ENCODE data around the gene SEMA6A. TPM values are rescaled to one million over a fixed set of nuclear protein-coding genes. Genes with fewer than 3 reads are reported as not detected.

Gene SEMA6A
- total and polyA plus RNA-seq, 10 of the 15 experiments (the other 5 are each of a cell fraction or from before 2014, with no cell fraction given), result 0.16 to 10.2 (median 1.1) TPM

- peak; percentile 51 for TF ChIP-seq SKIL (IDR thresholded peaks at IDR 0.05; ENCODE audit: low read depth, poor library complexity, severe bottlenecking)
- no peak for TF ChIP-seq SPI1 (IDR thresholded peaks at IDR 0.05; ENCODE audit: borderline replicate concordance, insufficient read depth, low read depth, low read length)
- peak; percentile 55; the same call in 1 of the 2 replicates for TF ChIP-seq ZNF24 (IDR thresholded peaks at IDR 0.05)
- TF ChIP-seq, protein P1, sequence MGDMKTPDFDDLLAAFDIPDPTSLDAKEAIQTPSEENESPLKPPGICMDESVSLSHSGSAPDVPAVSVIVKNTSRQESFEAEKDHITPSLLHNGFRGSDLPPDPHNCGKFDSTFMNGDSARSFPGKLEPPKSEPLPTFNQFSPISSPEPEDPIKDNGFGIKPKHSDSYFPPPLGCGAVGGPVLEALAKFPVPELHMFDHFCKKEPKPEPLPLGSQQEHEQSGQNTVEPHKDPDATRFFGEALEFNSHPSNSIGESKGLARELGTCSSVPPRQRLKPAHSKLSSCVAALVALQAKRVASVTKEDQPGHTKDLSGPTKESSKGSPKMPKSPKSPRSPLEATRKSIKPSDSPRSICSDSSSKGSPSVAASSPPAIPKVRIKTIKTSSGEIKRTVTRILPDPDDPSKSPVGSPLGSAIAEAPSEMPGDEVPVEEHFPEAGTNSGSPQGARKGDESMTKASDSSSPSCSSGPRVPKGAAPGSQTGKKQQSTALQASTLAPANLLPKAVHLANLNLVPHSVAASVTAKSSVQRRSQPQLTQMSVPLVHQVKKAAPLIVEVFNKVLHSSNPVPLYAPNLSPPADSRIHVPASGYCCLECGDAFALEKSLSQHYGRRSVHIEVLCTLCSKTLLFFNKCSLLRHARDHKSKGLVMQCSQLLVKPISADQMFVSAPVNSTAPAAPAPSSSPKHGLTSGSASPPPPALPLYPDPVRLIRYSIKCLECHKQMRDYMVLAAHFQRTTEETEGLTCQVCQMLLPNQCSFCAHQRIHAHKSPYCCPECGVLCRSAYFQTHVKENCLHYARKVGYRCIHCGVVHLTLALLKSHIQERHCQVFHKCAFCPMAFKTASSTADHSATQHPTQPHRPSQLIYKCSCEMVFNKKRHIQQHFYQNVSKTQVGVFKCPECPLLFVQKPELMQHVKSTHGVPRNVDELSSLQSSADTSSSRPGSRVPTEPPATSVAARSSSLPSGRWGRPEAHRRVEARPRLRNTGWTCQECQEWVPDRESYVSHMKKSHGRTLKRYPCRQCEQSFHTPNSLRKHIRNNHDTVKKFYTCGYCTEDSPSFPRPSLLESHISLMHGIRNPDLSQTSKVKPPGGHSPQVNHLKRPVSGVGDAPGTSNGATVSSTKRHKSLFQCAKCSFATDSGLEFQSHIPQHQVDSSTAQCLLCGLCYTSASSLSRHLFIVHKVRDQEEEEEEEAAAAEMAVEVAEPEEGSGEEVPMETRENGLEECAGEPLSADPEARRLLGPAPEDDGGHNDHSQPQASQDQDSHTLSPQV (IDR thresholded peaks at IDR 0.05), result peak; percentile 71; the same call in 1 of the 2 replicates
- TF ChIP-seq SUPT20H (IDR thresholded peaks at IDR 0.05; ENCODE audit: borderline replicate concordance, control insufficient read depth, low read depth, low read length), result no peak
- TF ChIP-seq, protein P2, sequence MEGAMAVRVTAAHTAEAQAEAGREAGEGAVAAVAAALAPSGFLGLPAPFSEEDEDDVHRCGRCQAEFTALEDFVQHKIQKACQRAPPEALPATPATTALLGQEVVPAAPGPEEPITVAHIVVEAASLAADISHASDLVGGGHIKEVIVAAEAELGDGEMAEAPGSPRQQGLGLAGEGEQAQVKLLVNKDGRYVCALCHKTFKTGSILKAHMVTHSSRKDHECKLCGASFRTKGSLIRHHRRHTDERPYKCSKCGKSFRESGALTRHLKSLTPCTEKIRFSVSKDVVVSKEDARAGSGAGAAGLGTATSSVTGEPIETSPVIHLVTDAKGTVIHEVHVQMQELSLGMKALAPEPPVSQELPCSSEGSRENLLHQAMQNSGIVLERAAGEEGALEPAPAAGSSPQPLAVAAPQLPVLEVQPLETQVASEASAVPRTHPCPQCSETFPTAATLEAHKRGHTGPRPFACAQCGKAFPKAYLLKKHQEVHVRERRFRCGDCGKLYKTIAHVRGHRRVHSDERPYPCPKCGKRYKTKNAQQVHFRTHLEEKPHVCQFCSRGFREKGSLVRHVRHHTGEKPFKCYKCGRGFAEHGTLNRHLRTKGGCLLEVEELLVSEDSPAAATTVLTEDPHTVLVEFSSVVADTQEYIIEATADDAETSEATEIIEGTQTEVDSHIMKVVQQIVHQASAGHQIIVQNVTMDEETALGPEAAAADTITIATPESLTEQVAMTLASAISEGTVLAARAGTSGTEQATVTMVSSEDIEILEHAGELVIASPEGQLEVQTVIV (IDR thresholded peaks at IDR 0.05; ENCODE audit: borderline replicate concordance, partially characterized antibody), result peak; percentile 62
- TF ChIP-seq MYB (IDR thresholded peaks at IDR 0.05; ENCODE audit: borderline replicate concordance, low read depth, low read length), result no peak
- no peak for TF ChIP-seq CBX3 (IDR thresholded peaks at IDR 0.05; ENCODE audit: borderline replicate concordance, low read depth)
- TF ChIP-seq CREB1 (IDR thresholded peaks at IDR 0.05; ENCODE audit: low read depth), result peak; percentile 58; the same call in 1 of the 2 replicates
- TF ChIP-seq IKZF2 (IDR thresholded peaks at IDR 0.05), result peak; percentile 87 to 96
- TF ChIP-seq HDAC6 (IDR thresholded peaks at IDR 0.05; ENCODE audit: unreplicated experiment), result no peak
- no peak for TF ChIP-seq SREBF2 (IDR thresholded peaks at IDR 0.05; ENCODE audit: low read length)
- TF ChIP-seq, protein P3, sequence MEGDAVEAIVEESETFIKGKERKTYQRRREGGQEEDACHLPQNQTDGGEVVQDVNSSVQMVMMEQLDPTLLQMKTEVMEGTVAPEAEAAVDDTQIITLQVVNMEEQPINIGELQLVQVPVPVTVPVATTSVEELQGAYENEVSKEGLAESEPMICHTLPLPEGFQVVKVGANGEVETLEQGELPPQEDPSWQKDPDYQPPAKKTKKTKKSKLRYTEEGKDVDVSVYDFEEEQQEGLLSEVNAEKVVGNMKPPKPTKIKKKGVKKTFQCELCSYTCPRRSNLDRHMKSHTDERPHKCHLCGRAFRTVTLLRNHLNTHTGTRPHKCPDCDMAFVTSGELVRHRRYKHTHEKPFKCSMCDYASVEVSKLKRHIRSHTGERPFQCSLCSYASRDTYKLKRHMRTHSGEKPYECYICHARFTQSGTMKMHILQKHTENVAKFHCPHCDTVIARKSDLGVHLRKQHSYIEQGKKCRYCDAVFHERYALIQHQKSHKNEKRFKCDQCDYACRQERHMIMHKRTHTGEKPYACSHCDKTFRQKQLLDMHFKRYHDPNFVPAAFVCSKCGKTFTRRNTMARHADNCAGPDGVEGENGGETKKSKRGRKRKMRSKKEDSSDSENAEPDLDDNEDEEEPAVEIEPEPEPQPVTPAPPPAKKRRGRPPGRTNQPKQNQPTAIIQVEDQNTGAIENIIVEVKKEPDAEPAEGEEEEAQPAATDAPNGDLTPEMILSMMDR (IDR thresholded peaks at IDR 0.05 in 2 of 3, conservative IDR thresholded peaks at IDR 0.05 in 1 of 3; ENCODE audit: control insufficient read depth in 2 of 3, extremely low read depth in 1 of 3, insufficient read depth in 1 of 3, low read depth in 3 of 3, low read length in 3 of 3), result peak in 1 of 3 experiments; percentile 14; a peak in 1 of 6 replicates
Observed at GRCh38 chr5:116574367-116575325, at the start of gene SEMA6A (continued).
